Suppressor macrophage (primary cell): ENCODE results near the gene SERPIND1.

Experiments
- DNase-seq, 4 experiments: peaks; one replicate each; pipeline ENCODE4 v3.0.0-alpha.2; 2020 to 2022

Gene SERPIND1

DNA sequence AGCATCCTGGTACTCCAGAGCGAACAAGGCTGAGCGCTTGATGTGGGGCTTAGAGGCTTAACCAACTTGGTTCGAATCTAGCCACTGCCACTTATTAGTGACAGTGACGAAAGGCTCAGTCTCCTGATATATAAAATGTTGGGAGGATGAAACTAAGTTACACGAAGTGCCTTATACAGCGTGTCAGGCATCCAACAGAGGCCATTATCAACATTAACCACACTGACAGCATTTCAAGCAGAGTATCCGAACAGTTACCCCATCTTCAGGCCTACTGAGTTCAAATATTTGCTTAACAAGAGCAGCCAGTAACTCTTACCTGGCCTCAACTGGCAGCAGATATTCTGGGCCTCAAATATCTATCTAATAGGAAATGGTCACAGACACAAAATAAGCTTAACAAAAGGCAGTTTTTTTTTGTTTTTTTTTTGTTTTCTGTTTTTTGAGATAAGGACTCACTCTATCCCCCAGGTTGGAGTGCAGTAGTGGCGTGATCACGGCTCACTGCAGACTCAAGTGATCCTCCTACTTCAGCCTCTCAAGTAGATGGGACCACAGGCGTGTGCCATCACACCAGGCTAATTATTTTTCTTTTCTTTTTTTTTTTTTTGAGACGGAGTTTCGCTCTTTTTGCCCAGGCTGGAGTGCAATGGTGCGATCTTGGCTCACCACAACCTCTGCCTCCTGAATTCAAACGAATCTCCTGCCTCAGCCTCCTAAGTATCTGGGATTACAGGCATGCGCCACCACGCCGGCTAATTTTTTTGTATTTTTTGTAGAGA is 2.9 kb downstream of the SERPIND1 start:
- no peak for DNase-seq

DNA sequence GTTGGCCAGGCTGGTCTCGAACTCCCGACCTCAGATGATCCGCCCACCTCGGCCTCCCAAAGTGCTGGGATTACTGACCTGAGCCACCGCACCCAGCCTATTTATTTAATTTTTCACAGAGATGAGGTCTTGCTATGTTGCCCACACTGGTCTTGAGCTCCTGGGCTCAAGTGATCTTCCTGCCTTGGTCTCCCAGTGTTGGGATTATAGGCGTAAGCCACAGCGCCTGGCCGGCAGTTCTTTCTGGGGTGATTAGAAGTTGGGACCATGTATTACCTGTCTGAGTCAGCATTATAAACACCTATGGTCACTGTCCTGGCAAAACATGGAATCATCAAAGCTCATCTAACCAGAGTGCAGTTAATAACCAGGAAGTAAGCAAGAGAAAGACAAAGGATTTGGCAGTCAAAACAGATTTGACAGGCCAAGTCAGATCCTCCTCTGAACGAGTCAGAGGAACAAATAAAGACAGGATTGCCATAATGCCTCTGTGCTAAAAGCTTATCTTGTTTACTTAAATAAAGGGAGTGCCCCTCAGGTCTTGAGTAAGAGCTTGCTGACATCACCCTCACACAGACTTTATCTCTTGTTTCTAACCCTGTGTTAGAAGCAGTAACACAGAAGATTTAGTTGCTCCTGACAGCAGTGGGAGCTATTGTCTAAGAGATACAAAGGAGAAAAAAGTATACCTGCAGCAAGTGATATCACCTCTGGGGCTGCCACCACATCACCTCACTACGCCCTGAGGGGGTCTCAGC is 3.7 kb downstream of the SERPIND1 start:
- DNase-seq: peak; percentile 44 to 74 (median 56)

DNA sequence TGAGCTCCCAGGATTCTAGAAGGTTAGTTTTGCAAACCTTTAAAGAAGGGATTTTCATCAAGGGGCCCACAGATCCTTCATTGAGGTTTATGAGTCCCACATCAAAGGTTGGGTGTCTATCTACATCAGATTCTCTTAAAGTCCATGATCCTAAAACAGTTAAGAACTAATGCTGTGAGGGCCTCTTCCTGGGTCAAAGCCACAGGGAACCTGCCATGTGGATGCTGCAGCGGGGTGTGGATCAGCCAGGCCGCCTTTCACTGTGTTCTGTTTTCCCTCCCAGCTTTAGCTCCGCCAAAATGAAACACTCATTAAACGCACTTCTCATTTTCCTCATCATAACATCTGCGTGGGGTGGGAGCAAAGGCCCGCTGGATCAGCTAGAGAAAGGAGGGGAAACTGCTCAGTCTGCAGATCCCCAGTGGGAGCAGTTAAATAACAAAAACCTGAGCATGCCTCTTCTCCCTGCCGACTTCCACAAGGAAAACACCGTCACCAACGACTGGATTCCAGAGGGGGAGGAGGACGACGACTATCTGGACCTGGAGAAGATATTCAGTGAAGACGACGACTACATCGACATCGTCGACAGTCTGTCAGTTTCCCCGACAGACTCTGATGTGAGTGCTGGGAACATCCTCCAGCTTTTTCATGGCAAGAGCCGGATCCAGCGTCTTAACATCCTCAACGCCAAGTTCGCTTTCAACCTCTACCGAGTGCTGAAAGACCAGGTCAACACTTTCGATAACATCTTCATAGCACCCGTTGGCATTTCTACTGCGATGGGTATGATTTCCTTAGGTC is 5.3 kb downstream of the SERPIND1 start:
- no peak for DNase-seq

DNA sequence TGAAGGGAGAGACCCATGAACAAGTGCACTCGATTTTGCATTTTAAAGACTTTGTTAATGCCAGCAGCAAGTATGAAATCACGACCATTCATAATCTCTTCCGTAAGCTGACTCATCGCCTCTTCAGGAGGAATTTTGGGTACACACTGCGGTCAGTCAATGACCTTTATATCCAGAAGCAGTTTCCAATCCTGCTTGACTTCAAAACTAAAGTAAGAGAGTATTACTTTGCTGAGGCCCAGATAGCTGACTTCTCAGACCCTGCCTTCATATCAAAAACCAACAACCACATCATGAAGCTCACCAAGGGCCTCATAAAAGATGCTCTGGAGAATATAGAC is 5.9 kb downstream of the SERPIND1 start:
- DNase-seq: no peak

DNA sequence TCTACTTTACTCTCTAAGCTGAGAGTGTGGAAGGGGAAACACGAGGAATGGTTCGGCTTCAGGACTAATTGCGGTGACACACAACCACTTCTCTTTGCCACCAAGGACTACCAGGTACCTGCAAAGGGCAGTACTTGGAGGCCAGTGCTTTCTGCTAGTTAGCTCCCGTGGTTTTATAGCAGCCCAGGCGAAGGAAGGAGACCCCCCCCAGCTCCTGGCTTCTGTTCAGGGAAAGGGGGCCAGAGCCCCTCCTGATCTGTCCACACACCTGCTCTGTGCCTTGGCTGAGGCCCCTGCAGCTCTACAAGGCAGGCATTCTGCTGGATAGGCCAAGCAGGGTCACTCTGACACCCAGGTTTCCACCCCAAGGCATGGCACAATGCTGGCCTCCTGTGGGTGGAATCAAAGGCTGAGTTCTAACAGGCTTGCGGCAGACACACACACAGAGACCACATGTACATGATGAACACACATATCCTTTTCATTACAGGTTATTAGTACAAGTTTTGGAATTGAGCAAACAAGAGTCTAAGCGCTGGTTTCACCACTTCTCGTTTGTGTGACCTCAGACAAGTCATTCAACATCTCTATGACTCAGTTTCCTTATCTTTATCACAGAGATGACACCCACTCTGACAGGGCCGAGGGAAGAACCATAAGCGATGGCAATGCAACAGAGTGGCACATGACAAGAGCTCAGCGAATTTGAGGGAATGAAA is 7.5 kb downstream of the SERPIND1 start:
- DNase-seq: peak; percentile 62 to 83 (median 77)

DNA sequence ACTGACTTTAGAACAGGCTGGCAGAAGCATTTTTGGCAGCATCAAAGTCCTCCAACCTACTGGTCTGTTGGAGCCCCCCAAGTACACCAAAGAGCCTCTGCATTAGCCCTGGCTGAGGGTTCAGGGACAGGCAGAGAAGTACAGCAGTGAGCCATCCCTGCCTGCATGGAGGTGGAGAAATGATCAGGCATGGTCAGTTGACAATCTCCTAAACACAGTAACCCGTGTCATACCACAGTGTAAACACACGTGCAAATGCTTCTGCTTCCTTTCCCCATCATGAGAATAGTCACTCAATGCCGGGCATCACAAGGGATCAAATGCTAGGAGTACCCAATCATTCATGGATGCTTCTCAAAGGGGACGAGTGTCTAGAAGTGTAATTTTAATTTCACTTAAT is 8.2 kb downstream of the SERPIND1 start:
- DNase-seq: peak in 2 of 4 experiments; percentile 7 to 19

DNA sequence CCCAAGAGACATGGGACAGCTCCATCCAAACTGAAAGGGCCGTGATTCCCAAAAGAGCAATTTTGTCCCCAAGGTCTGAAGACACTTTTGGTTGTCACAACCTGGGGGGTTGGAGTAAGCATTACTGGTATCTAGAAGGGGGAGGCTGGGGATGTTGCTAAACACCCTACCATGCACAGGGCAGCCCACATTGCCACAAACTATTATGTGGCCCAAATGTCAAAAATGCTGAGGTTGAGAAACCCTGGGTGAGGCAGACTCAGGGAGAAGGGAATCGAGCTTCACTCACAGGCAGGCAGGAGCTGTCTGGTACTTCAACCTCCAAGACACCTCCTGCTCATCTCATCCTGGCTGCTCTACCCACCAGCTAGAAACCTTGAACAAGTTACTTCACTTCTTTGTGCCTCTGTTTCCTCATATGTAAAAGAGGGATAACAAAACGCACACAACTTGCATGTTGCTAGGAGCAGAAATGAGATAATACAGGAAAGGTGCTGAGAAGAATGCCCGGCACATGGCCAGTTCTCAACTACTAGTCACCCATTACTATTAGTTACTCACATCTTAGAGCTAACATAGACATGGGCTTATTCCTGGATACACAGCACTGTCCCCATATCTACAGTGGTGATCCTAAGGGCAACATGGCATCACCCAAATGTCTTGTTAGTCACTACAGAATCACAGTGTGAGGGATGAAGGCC is 8.8 kb downstream of the SERPIND1 start:
- DNase-seq: peak in 3 of 4 experiments; percentile 18 to 56 (median 34)

DNA sequence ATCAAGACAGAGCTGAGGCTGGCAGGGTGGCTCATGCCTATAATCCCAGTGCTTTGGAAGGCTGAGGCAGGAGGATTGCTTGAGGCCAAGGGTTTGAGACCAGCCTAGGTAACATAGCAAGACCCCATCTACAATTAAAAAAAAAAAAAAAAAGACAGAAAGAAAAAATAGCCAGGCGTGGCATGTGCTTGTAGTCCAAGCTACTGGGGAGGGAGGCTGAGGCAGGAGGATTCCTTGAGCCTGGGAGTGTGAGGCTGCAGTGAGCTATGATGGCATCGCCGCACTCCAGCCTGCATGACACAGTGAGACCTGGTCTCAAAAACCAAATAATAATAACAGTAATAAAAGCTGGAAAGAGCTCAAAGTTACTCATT is 9.4 kb downstream of the SERPIND1 start:
- DNase-seq: no peak

DNA sequence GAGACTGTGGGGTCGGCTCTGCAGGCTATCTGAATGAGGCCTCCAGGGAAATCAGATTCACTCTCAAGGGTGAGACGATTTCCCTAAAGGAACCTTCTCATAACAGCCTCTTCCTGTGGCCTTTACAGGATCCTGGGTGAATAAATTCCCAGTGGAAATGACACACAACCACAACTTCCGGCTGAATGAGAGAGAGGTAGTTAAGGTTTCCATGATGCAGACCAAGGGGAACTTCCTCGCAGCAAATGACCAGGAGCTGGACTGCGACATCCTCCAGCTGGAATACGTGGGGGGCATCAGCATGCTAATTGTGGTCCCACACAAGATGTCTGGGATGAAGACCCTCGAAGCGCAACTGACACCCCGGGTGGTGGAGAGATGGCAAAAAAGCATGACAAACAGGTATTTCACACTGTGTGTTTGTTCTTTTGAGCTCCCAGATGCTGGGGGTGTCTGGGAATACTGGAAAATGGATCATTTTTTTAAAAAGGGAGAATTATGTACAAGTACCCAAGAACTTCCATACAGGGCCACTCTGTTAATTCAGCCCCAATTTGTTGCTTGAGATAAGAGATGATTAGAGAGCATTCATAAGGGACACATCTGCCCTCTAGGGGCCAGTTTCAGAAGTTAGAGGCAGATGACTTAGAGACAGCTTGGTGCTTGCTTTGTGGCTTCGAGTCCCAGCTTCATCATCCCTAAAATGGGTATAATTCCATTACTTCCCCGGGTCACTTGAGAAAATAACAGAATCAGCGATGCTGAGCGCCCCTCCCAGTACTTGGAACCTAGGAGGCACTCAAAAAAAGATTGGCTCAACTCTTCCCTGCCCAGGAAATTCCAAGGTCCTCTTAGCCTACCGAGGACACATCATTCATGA is 10.2 kb downstream of the SERPIND1 start:
- peak; percentile 54 to 74 (median 66) for DNase-seq

DNA sequence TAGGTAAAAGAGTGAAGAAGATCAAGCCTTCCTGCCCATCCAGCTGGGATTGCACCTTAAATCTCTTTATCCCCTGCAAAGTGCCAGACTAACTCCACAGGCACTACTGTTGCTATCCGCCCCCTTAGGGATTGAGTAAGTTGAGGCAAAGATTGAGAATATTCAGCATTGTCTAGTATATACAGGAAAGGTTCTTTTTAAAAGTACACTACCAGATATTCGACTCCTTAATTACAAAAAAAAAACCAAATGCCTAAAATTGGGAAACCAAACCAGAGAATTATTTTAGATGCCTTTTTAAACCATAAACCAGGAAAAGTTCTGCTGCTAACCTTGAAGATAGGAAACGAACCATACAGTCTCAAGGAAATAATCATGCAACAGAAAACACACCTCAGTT is 11.5 kb downstream of the SERPIND1 start:
- no peak for DNase-seq

DNA sequence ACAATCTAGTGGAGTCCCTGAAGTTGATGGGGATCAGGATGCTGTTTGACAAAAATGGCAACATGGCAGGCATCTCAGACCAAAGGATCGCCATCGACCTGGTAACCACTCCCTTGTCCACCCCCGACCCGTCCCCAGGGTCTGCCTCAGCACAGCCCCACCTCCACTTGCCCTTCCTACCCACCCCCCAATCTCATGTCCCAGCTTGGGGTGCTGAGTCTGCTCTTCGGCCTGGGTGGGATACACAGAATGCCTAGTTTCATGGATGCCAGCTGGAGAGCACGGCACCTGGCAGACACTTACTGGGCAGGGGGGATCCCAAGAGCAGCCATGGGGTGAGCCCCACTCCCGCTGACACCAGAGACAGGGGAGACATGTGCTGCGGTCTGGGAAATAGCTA is 12.1 kb downstream of the SERPIND1 start:
- no peak for DNase-seq

DNA sequence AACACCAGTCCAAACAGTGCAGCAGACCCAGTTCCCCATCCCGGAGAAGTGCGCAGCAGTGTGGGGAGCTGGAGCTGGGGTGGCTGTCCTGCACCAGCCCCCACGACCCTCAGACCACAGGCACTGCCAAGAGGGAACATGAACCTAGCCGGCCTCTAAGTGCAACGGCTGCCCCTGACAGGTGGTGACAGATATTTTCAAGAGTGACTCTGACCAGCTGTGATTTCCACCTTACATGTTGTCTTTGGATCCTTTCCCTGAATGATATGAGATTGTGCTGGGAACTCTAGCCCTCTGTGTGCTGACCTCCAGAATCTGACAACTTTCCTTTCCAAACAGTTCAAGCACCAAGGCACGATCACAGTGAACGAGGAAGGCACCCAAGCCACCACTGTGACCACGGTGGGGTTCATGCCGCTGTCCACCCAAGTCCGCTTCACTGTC is 12.6 kb downstream of the SERPIND1 start:
- DNase-seq: no peak

DNA sequence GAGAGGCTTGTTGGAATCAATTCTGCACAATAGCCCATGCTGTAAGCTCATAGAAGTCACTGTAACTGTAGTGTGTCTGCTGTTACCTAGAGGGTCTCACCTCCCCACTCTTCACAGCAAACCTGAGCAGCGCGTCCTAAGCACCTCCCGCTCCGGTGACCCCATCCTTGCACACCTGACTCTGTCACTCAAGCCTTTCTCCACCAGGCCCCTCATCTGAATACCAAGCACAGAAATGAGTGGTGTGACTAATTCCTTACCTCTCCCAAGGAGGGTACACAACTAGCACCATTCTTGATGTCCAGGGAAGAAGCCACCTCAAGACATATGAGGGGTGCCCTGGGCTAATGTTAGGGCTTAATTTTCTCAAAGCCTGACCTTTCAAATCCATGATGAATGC is 13.3 kb downstream of the SERPIND1 start:
- DNase-seq: no peak

DNA sequence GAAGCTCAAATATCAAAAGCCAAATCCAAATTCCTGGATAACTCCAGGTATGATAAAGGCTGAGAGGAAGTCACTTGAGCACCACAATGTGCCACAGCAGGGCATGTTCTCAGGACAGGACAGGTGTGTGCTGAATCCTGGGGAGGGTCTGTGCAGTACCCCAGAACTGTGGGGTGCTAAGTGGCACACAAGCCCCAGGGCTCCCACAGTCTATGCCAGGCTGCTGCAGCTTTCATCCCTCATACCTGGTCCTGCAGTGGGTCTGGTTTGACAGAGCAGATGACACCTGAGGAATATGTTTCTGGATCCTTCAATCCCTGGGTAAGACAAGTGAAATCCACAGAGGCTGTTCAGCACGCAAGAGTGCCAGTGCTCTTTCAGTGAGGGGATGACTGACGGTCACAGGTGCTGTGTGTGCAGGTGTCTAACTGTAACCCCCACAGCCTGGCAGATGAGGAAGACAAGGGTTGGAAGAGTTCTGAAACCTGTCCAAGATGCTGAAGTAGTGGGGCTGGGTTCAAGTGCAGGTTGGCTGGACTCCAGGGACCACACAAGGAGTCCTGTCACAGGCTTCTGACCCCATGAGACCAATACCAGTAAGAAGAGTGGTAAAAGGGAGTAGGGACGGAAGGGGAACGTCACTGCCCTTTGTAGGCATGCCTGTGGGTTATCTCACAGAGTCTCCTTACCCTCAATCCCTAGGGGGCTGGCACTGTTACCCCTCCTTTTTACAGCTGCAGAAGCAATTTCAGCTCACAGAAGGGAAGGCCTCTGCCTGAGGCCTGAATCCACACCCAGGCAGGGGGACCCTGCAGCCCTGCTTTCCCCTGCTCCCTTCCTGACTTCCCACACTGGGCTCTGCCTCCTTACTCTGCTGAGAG is 14.1 kb downstream of the SERPIND1 start:
- DNase-seq: no peak

DNA sequence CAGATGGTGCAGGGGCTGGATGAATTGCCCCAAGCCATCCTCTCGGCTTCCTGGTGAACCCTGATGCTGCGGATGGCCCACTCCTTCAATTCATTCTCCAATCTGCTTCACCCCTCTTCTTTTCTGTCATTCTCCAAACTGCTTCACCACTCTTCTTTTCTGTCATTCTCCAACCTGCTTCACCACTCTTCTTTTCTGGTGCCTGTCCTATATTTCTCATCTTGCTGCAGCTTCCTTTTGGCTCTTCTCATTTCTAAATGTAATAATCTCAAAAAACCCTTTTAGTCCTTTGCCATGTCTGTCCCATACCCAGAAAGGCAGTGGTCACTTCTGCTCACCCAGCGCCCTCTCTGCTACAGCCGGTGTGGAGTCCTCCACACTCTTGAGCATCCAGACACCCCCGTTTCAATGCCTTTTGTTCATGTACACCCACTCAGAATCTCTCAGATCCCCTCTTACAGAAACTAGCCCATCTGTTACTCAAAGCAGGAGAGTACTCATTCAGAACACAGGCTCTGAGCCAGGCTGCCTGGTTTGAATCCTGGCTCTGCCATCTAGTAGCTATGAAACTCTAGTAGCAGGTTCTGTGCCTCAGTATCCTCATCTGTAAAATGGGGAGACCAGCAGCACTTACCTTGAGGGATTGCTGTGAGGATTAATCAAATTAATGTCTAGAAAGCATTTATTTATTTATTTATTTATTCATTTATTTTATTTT is 14.9 kb downstream of the SERPIND1 start:
- no peak for DNase-seq

DNA sequence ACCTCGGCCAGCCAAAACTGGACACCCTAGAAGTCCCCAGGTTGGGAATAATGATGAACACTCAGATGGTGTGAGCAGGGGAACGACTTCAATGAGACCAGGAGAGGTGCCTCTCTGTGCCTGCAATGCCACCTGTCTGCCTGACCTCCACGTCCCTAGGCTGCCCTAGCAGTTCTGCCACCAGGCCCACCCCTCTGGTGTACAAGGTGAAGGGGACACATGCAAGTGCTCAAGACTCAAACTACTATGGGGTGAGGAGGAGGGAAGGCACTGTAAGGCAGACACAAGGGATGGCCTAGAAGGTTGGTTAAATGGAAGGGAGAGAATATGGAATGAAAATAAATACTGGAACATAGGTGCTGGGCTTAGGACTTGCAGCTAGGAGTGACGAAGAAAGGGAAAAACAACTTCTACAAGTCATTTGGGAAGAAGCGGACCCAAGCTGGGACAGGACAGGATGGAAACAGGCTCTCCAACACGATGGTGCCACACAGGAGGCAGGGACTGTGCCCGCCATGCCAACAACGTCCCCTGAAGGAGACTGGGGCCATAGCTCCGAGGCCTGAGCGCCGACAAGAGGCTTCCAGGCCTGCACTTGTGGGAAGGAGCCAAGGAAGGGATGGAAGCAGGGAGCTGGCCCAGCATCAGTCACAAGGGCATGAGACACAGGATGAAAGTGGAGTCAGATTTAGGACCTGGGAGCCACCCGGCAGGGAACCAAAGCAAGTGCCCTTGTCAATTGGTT is 18.5 kb downstream of the SERPIND1 start:
- DNase-seq: no peak

DNA sequence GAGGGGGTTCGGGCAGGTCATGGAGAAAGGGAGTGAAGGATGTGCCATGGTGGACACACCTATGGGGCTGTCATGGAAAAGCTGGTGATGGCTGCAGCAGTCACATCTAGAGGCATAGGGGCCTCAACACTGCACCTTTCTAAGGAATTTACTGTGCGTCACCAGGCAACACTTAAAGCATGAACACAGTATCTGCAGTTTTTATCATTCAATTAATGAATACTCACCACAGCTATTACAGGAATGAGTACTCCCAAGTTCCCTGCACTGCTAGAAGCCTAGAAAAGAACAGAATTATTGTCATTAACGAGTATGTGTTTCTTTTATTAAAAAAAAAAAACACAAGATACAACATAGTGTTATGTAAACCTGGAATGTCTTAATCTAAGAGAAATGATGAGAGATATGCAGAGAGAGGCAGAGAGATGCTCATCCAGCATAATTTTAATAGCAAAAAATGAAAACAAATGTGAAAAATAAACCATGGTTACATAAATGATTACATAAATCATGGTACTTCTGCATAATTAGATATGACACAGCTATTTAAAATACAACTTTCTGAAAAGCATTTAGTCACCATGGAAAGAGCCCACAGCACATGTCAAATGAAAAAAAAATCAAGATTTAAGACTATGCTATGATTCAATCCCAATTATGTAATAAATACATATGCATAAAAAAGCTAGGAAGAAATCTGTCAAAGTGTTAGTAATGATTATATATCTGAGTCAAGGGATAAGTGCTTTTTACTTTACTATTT is 19.2 kb downstream of the SERPIND1 start:
- peak in 2 of 4 experiments; percentile 3 to 8 for DNase-seq
